NCI-H146 treated with DMSO at 0.1 percent for 48 hours (cell line): ENCODE data around the gene NKAIN1.
"Not testable (repeated sequence)": the region's sequence is repeated elsewhere in the genome, so short reads cannot be mapped to it uniquely, and the experiment has no call there.

Experiments used
- DNase-seq: peaks from one replicate; lab custom pipeline; 2025; ENCODE audit not compliant: unreplicated experiment; lab: John Stamatoyannopoulos, UW

NKAIN1 gene

DNA sequence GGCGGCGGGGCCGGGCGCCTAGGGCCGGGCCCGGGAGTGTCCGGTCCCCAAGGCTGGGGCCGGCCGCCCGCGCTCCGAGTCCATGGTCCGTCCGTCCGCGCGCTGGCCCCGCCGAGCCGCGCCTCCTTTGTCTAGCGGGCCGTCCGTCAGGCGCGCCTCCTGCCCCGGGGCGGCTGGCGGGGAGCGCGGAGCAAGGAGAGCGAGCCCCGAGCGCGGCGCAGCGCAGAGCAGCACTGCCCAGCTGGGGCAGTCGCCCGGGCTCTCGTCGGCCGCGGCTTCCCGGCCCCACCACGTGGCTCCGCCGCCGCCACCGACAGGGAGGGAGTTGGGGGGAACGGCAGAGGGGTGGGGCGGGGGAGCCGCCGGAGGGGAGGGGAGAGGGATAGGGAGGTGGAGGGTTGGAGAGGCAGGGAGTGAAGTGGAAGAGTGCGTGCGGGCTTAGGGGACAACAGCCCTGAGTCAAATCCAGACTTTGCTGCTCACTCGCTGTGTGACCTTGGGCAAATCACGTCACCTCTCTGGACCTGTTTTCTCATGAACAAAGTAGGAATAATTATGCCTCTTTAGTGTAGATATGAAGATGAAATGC lies at the start of gene NKAIN1:
NKAIN1 (minus strand) TSS at position 235 of the 589 bp plus-strand sequence. CDS start 340 bp downstream, outside the sequence.
- no peak for DNase-seq

DNA sequence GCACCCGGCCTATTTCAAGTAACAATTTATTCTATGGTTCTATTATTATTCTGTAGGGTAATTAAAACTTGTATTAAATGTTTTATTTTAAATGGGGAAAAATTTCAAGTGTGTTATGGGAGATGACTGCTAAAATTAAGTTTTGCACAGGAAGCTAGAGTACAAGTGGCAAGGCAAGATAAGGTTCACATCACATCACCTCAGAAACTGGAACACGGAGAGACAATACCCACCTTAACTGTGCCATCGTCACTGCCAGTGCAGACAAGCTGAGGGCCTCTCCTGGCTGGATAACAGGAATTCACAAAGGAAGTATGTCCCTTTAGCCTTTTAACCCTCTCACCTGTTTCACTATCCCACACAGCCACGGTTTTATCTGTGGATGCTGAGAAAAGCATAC lies 49.3 kb upstream of the NKAIN1 start:
- DNase-seq: no peak

DNA sequence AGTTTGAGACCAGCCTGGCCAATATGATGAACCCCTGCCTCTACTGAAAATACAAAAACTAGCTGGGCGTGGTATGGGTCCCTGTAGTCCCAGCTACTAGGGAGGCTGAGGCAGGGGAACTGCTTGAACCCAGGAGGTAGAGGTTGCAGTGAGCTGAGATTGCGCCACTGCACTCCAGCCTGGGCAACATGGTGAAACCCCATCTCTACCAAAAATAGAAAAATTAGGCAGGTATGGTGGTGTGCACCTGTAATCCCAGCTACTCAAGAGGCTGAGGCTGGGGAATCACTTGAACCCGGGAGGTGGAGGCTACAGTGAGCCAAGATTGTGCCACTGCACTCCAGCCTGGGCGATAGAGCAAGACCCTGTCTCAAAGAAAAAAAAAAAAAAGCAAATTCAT lies 48.1 kb upstream of the NKAIN1 start:
- not testable (repeated sequence) for DNase-seq

DNA sequence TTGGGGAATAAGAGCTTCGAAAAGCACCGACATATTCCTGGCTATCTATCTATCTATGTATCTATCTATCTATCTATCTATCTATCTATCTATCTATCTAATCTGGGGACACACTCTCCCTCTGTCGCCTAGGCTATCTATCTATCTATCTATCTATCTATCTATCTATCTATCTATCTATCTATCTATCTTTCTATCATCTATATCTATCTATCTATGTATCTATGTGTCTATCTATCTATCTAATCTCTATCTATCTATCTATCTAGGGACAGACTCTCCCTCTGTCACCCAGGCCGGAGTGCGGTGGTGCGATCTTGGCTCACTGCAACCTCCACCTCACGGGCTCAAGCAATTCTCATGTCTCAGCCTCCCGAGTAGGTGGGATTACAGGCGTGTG lies 42.7 kb upstream of the NKAIN1 start:
- DNase-seq: not testable (repeated sequence)

GRCh38 chr1:31273619-31274018 lies 33.9 kb upstream of the NKAIN1 start:
- DNase-seq: no peak

GRCh38 chr1:31272369-31272768 lies 32.7 kb upstream of the NKAIN1 start:
- DNase-seq: no peak

GRCh38 chr1:31266547-31266946 lies 26.9 kb upstream of the NKAIN1 start:
- DNase-seq: no peak

- no peak for DNase-seq
These were observed 25.2 kb upstream of the NKAIN1 start for GRCh38 chr1:31264790-31265386.

GRCh38 chr1:31263408-31263807 lies 23.7 kb upstream of the NKAIN1 start:
- DNase-seq: no peak

DNA sequence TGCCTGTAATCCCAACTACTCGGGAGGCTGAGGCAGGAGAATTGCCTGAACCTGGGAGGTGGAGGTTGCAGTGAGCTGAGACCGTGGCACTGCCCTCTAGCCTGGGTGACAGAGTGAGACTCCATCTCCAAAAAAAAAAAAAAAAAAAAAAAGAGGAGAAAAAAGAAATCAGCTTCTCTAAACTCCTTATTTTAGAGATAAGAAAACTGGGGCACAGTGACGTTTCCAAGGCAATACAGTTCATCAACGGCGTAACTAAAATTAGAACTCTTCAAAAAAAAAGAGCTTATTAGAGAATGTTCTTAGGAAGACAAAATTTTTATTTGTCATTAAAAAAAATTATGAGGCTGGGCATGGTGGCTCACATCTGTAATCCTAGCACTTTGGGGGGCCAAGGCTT lies 22.7 kb upstream of the NKAIN1 start:
- DNase-seq: not testable (repeated sequence)

GRCh38 chr1:31261916-31262315 lies 22.2 kb upstream of the NKAIN1 start:
- no peak for DNase-seq

- no peak for DNase-seq
These were observed 20.1 kb upstream of the NKAIN1 start for GRCh38 chr1:31259746-31260145.

- no peak for DNase-seq
These were observed 18.9 kb upstream of the NKAIN1 start for GRCh38 chr1:31258581-31258980.

DNA sequence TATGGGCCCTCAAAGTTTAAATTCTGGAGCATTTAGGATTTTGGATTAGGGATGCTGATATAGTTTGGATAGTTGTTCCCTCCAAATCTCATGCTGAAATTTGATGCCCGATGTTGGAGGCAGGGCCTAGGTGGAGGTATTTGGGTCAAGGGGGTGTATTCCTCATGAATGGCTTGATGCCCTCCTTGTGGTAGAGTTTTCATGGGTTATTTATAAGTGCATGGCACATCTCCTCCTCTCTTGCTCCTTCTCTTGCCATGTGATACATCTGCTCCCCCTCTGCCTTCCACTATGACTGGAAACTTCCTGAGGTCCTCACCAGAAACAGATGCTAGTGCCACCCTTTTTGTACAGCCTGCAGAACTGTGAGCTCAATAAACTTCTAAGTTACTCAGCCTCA lies 17.5 kb upstream of the NKAIN1 start:
- DNase-seq: no peak

DNA sequence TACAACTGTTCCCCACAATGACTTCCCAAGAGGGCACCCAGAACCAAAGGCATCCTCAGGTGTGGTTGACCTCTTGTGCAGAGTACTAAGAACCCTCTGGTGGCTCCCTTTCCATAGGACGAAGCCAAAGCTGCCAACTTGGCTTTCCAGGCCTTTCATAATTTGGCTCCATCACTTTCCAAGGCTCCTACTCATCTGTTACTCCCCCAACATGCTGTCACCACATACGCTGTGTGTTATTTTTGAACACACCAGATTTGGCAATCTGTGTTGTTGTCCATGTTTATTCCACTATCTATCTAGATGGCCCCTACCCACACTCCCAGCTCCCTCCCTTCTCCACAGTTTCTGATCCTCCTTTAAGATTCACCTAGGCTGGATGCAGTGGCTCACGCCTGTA lies 10.2 kb upstream of the NKAIN1 start:
- no peak for DNase-seq

DNA sequence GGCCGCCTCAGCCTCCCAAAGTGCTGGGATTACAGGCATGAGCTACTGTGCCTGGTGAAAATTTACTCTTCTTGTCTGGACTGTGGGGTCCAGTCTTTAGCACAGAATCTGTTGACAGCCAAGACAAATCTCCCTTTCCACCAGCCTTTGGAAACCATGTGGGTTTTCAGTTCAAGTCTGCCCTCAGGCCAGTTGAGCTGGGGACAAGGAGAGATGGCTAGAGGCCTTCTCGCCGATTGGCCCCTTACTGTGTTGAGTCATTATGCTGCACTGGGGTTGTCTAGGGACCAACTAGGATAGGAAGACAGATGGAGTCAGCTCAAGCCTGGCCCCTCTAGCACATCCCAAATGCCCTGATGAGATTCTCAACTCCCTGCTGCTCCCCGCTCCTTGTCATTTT lies 8.6 kb upstream of the NKAIN1 start:
- DNase-seq: no peak

- no peak for DNase-seq
These were observed 4.6 kb upstream of the NKAIN1 start for GRCh38 chr1:31244326-31244725.

GRCh38 chr1:31243501-31244286 lies 4.0 kb upstream of the NKAIN1 start:
- DNase-seq: peak; percentile 14

DNA sequence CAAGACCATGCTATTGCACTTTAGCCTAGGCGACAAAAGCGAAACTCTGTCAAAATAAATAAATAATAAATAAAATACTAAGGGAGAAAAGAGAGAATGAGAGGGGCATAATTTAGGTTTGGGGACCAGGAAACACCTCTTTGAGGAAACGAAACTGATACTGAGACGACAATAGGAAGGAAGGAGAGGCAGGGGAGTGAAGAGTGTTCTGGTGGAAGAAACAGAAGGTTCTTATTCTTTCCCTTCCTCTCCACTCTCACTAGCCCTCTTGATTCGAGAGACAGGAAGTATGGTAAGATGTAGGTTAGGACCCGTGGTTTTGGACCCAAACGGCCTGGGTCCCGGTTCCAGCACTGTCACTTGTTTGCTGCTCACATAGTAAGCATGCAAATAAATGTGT lies 1.6 kb upstream of the NKAIN1 start:
- DNase-seq: no peak

- DNase-seq: no peak
These were observed 587 bp downstream of the NKAIN1 start for GRCh38 chr1:31238986-31239613.

DNA sequence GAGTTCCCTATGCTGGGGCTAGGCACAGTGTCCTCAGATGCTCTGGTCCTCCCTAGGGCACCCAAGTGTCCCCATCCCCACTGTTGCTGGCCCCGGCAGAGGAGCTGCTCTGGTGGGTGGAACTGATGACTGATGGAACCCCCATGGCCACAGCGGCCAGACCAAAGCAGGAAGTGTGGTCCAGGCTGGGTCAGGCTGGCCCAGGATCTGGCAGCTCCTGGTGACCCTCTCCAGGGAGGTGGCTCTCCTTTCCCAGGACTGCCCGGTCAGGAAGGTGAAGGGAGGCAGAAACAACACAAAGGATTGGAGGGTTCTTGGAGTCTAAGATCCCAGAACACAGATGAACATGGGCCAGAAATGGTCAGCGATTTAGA lies 1.1 kb downstream of the NKAIN1 start:
- DNase-seq: no peak

- DNase-seq: no peak
These were observed 4.8 kb downstream of the NKAIN1 start for GRCh38 chr1:31234870-31235269.
